ENCODE results near the gene SPTBN1.

Gene SPTBN1

GRCh38 chr2:54664238-54664786 lies 208.2 kb downstream of the SPTBN1 start:
- DNase-seq = no peak

DNA sequence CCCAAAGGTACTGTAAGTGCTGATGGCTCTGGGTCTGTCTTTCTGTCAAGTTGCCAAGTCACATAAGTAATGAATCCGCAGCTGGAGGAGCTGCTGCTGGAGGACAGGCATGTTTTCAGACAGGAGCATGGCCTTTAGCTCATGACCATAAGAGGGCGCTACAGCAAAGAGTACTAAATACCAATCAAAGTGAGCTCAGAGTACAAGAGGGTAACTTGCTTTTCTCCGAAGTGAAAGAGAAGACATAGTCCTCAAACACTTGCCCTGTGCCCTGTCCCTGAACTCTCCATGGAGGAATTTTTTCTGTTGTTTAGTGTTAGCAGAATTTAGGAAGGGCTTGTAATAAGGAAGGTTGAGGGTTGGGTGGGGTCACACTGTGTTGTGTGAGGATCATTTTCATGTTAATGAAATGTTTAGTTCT lies 209.3 kb downstream of the SPTBN1 start:
- peak; percentile 39 to 57 for DNase-seq

DNA sequence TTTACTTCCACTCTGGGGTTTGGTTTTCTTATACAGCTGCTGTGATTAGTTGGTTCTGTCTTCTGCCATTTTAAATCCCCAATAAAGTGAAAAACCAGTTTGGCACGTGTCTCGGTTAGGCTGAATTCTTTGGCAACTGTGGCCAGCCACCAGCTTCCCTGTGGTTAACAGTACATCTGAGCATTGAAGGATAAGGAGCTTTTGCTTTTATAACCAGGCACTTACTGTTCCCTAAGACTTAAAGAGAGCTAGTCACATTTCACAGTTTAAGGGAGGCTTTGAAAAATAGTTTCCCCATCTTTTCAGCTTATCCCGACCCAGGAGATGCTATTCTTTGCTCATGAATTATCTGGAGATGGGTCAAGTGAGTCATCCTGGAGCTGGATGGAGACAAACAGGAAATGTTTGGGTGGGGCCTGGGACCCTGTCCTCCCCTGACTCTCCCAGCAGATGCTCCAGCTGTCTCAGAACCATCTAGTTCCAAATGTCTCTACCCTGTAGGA lies 210.1 kb downstream of the SPTBN1 start:
- DNase-seq = peak; percentile 81 to 89

DNA sequence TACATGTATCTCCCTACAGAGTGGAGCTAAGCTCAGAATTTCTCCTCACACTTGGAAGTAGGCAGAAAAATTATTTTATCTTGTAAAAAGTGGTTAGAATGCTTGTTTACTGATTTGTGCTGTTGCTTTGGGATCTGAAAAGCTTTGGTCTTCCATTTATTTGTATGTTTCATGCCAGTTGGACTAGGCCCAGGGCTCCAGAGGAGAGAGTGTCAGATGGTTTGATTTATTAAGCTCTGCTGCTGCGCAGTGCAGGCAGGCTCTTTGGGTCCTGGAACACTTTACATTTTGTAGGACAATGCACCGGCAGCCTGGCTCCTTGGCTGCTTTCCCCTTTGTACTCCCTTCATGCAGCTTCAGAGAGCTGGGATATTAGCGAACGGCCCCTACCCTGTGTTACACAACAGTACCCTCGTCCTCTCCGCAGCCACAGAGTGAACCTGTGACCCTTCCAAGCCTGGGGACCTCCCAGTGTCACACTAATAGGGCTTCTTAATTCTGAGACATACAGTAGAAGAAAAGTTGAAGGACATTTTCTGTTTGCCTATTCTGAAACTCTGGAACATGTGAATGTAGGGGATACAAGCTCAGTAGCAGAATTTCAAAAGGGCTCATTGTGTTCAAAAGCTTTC lies 210.6 kb downstream of the SPTBN1 start:
- DNase-seq = peak; percentile 89 to 94

DNA sequence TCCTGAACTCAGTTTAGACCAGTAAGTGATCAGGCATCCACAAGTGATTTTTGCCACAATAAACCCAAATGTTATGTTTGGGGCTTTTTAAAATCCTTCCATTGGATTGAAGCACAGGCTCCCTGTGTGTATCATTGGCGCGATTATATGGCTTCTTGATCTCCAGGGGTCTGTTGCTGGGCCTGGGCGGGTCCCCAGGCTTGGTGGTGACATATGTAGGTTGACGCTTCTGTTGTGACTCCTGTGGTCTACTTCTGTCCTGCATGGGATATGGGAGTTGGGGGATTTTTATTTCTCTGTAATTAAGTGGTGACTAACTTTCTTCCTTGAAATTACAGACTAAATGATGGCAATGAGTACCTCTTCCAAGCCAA lies 211.1 kb downstream of the SPTBN1 start:
- no peak for DNase-seq

DNA sequence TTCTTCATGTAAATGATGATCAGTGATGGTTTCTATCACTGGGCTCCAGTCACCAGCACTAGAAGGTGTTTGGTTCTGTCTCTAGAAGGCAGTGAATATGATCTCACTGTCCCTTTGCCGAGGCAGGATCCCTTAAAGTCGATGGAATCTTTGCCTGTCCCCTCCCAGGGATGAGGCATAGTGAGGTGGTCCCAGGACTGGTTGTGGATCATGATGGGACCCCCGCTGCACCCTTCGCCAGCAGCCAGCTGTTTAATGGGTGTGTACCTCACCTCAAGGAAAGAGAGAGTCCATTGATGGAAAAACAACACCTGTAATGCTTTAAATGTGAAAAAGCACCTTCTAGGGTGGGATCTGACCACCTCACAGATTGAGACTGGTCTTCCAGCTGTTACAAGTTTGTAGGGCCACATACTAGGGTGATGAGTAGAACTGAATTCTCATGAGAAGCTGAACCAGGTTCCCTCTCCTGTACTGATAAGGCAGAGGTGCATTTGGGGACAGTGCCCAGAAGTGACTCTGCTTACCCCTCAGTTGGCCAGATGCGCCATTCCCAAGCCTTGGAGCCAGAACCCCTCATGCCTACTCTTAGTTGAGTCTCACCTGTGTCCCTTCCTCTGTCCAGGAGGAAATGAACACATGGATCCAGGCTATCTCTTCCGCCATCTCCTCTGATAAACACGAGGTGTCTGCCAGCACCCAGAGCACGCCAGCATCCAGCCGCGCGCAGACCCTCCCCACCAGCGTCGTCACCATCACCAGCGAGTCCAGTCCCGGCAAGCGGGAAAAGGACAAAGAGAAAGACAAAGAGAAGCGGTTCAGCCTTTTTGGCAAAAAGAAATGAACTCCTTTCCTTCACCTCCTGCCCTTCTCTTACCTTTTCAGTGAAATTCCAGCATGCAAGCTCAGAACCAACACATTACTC lies 211.9 kb downstream of the SPTBN1 start:
- no peak for DNase-seq

DNA sequence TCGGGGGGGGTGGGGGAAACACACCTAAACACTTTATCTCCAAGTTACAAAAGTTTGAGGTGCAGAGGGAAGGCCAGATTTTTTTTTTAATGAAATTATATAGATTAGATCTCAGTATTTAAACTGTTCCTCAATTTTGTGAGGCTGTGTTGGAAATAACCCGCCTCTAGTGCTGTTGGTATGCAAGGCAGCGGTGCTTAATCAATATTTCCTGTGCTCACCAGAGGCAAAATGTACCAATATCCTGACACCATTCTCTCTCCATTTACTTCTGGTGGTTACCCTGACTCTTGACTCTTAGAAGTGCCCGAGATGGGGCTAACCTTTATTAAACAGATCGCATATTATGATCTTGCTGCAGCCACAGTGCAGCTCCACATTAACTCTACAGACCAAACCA lies 212.6 kb downstream of the SPTBN1 start:
- no peak for DNase-seq

DNA sequence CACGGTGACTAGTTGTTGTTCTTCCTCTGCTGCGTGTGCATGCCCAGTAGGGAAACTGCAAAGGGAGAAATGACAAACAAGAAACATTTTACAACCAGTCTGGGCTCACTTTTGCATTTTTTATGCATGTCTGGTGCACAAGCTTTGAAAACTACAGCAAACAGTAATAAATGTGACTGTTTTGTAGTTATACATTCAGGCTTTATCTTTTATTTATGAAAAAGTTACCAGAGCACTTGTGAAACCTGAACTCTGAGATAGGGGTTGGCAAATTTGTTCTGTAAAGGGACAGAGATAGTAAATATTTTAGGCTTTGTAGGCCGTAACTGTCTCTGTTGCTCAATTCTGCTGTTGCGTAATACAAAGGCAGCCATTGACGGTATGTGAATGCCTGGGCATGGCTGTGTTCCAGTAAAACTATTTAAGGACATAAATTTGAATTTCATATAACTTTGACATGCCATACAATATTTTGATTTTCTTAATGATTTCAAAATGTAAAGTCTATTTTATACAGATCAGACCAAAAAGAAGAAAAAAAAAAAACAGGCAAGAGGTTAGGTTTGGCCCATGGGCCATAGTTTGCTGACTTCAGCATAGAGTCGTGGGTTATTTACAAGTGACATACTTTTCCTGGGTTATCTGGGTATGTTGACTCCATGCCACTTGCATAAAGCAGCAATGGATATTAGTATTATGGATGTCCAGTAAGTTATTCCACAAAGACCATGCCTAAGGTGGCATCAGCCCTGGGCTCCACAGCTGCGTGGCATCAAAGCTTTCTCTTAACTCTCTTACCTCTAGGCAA lies 213.8 kb downstream of the SPTBN1 start:
- no peak for DNase-seq

DNA sequence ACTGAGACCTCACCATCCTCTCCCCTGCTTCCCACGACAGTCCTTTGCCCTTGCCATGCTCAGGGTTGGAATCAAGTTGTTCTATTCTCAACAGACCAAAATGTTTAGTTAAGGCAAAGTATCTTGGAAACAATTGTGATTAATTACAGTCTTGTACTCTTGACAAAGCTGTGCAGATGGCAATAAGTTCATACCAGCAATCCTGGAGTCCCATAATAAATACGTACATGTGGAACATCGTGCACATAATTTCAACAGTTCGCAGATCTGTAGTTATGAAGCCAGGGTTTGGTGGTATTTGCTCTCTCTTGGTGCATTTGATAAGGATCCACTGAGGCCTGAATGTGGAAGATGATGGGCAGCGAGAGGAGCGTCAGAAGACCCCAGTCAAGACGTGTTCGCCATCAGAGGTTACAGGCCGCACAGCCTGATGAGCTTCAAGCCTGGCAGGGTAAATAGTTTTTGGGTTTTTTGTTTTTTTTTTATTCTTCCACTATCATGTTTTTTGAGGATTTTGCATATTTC lies 214.4 kb downstream of the SPTBN1 start:
- DNase-seq = no peak

GRCh38 chr2:54671010-54671409 lies 214.9 kb downstream of the SPTBN1 start:
- no peak for DNase-seq

GRCh38 chr2:54671875-54672589 lies 215.9 kb downstream of the SPTBN1 start:
- DNase-seq = no peak

GRCh38 chr2:54672590-54673456 lies 216.7 kb downstream of the SPTBN1 start:
- DNase-seq = no peak

- DNase-seq = no peak
Observed at GRCh38 chr2:54673501-54673998, 217.4 kb downstream of the SPTBN1 start.

DNA sequence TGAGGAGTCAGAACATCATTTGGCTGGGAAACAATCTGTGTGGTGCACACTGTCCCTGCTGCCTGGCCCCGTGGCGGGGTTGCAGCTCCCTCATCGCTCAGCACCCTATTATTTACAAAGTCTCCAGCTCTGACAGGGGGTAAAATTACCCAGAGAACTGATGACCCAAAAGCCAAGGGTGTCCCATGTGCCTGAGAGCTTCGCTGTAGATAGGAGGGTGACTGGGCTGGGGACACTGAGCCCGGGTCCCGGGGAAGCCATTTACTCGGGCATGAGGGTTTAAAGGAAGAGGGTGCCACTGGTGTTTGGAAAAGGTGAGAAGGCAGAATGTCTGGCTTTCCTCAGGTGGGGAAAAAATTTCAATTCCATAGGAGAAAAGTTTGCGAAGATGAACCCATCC lies 219.2 kb downstream of the SPTBN1 start:
- no peak for DNase-seq

DNA sequence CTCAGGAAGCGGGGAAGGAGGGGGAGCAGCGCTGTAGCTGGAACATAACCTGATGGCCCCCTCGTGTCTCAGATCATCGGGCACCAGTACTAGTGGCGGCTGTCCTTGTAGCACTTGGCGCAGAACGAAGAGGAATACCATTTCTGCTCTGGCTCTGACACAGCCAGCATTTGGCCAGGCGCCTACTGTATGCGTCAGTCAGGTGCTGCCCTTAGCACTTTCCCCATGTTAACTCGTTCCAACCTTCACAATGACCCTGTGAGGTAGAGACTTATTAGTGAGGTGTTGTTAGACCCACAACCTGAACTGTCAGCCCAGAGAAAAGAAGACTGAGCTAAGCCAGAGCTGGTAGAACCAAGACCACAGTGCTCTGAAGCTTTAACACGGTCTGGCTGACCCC lies 219.6 kb downstream of the SPTBN1 start:
- DNase-seq = peak in 1 of 2 experiments; percentile 6

DNA sequence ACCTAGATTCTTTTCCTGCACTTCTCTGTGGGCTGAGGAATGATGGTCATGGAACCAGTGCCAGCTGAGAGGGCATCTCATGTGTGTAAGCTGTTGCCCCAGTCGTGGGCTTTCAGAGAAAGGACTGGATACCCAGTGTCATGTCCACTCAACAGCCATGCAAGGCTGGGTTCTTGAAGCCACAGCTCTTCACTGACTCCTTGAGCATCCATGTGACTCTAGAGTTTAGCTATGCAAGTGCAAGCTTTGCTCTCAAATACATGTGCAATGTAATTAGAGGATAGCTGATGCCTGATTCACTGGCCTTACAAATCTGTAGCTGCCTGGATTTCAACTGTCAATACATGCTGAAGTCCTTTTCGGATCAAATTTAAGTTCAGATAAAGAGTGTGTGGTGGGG lies 220.5 kb downstream of the SPTBN1 start:
- no peak for DNase-seq

GRCh38 chr2:54677476-54678265 lies 221.5 kb downstream of the SPTBN1 start:
- no peak for DNase-seq

GRCh38 chr2:54678719-54679118 lies 222.6 kb downstream of the SPTBN1 start:
- no peak for DNase-seq

GRCh38 chr2:54680397-54681041 lies 224.4 kb downstream of the SPTBN1 start:
- DNase-seq = no peak
